Measurements from ENCODE around the gene DNAJC17. TPM values are rescaled to one million over a fixed set of nuclear protein-coding genes. Genes with fewer than 3 reads are reported as not detected.

The DNAJC17 gene
- total RNA-seq, 1 donor from 2014 or later: 38.1 TPM

- Mint-ChIP-seq H3K27me3 (ENCODE audit: unreplicated experiment) (no peaks in the 10 kb centered on the region), H3K27ac (ENCODE audit: unreplicated experiment) (no peak overlapping the region), H3K9me3 (ENCODE audit: unreplicated experiment) (no peaks in the 10 kb centered on the region), H3K4me1 (ENCODE audit: unreplicated experiment) (peaks cover 8% of the 10 kb centered on the region), H3K4me3 (ENCODE audit: unreplicated experiment) (no peak overlapping the region), H3K36me3 (ENCODE audit: unreplicated experiment) (no peaks in the 10 kb centered on the region)
- TF ChIP-seq, protein P1, sequence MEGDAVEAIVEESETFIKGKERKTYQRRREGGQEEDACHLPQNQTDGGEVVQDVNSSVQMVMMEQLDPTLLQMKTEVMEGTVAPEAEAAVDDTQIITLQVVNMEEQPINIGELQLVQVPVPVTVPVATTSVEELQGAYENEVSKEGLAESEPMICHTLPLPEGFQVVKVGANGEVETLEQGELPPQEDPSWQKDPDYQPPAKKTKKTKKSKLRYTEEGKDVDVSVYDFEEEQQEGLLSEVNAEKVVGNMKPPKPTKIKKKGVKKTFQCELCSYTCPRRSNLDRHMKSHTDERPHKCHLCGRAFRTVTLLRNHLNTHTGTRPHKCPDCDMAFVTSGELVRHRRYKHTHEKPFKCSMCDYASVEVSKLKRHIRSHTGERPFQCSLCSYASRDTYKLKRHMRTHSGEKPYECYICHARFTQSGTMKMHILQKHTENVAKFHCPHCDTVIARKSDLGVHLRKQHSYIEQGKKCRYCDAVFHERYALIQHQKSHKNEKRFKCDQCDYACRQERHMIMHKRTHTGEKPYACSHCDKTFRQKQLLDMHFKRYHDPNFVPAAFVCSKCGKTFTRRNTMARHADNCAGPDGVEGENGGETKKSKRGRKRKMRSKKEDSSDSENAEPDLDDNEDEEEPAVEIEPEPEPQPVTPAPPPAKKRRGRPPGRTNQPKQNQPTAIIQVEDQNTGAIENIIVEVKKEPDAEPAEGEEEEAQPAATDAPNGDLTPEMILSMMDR (IDR thresholded peaks at IDR 0.05): no peak
- no peak for DNase-seq (ENCODE audit: extremely low spot score, unreplicated experiment)
These were observed 46.1 kb upstream of the DNAJC17 start for GRCh38 chr15:40853241-40853890.

GRCh38 chr15:40852529-40852928 is 45.3 kb upstream of the DNAJC17 start:
- peaks cover 2% of the 10 kb centered on the region for H3K4me1 Mint-ChIP-seq (ENCODE audit: unreplicated experiment)
- no peaks in the 10 kb centered on the region for H3K36me3 Mint-ChIP-seq (ENCODE audit: unreplicated experiment)
- H3K9me3 Mint-ChIP-seq (ENCODE audit: unreplicated experiment): no peaks in the 10 kb centered on the region
- no peak for DNase-seq (ENCODE audit: extremely low spot score, unreplicated experiment)
- TF ChIP-seq, protein P1 (IDR thresholded peaks at IDR 0.05): no peak
- no peaks in the 10 kb centered on the region for H3K27me3 Mint-ChIP-seq (ENCODE audit: unreplicated experiment)
- H3K27ac Mint-ChIP-seq (ENCODE audit: unreplicated experiment): no peak overlapping the region
- no peak overlapping the region for H3K4me3 Mint-ChIP-seq (ENCODE audit: unreplicated experiment)

DNA sequence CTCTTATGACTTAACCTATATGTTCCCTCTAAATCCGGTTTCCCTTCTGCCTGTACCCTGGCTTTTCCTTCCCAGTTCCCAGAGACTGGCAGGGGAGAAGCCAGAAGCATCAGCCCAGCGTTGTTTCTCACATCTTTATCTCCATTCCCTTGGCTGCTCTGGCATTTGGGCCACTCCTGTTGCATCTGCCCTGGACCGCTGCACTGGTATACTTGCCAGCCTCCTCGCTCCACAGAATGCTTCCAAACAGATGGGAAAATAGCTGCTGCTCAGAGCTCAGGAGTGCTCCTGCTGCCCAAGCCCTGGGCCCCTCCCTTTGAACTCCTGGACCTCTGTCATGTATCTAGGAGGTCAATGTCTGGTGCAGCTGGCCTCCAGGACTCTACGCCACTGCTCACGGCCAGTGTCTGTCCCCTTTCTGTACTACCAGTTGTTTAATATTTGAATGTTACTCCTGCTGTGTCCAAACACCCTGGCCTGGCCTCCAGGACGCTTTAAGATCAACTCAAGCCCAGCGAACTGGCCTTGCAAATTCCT is 43.4 kb upstream of the DNAJC17 start:
- TF ChIP-seq, protein P1 (IDR thresholded peaks at IDR 0.05): no peak
- no peaks in the 10 kb centered on the region for H3K27me3 Mint-ChIP-seq (ENCODE audit: unreplicated experiment)
- H3K4me1 Mint-ChIP-seq (ENCODE audit: unreplicated experiment): peaks cover 3% of the 10 kb centered on the region
- no peaks in the 10 kb centered on the region for H3K36me3 Mint-ChIP-seq (ENCODE audit: unreplicated experiment)
- DNase-seq (ENCODE audit: extremely low spot score, unreplicated experiment): no peak
- H3K4me3 Mint-ChIP-seq (ENCODE audit: unreplicated experiment): no peak overlapping the region
- H3K27ac Mint-ChIP-seq (ENCODE audit: unreplicated experiment): no peak overlapping the region
- H3K9me3 Mint-ChIP-seq (ENCODE audit: unreplicated experiment): no peaks in the 10 kb centered on the region

- TF ChIP-seq, protein P1 (IDR thresholded peaks at IDR 0.05): no peak
- no peaks in the 10 kb centered on the region for H3K9me3 Mint-ChIP-seq (ENCODE audit: unreplicated experiment)
- no peak overlapping the region for H3K4me3 Mint-ChIP-seq (ENCODE audit: unreplicated experiment)
- H3K27ac Mint-ChIP-seq (ENCODE audit: unreplicated experiment): no peak overlapping the region
- peaks cover 7% of the 10 kb centered on the region for H3K27me3 Mint-ChIP-seq (ENCODE audit: unreplicated experiment)
- peaks cover 12% of the 10 kb centered on the region for H3K4me1 Mint-ChIP-seq (ENCODE audit: unreplicated experiment)
- no peaks in the 10 kb centered on the region for H3K36me3 Mint-ChIP-seq (ENCODE audit: unreplicated experiment)
- DNase-seq (ENCODE audit: extremely low spot score, unreplicated experiment): no peak
These were observed 40.1 kb upstream of the DNAJC17 start for GRCh38 chr15:40847223-40847961.

- peaks cover 12% of the 10 kb centered on the region for H3K27me3 Mint-ChIP-seq (ENCODE audit: unreplicated experiment)
- TF ChIP-seq, protein P1 (IDR thresholded peaks at IDR 0.05): no peak
- H3K36me3 Mint-ChIP-seq (ENCODE audit: unreplicated experiment): no peaks in the 10 kb centered on the region
- no peaks in the 10 kb centered on the region for H3K9me3 Mint-ChIP-seq (ENCODE audit: unreplicated experiment)
- H3K4me3 Mint-ChIP-seq (ENCODE audit: unreplicated experiment): no peak overlapping the region
- peaks cover 12% of the 10 kb centered on the region for H3K4me1 Mint-ChIP-seq (ENCODE audit: unreplicated experiment)
- DNase-seq (ENCODE audit: extremely low spot score, unreplicated experiment): no peak
- no peak overlapping the region for H3K27ac Mint-ChIP-seq (ENCODE audit: unreplicated experiment)
These were observed 39.6 kb upstream of the DNAJC17 start for GRCh38 chr15:40846841-40847222.
